IPS-11a (cell line): Measurements from ENCODE around the gene C12orf76.
"Not testable (repeated sequence)": the region's sequence is repeated elsewhere in the genome, so short reads cannot be mapped to it uniquely, and the experiment has no call there.

Experiments
- H3K4me3 ChIP-seq: one replicate; pipeline ENCODE4 v1.5.1; 2013; ENCODE audit warnings: low read depth, low read length, control low read depth

Gene C12orf76, protein sequence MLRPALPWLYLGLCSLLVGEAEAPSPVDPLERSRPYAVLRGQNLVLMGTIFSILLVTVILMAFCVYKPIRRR

DNA sequence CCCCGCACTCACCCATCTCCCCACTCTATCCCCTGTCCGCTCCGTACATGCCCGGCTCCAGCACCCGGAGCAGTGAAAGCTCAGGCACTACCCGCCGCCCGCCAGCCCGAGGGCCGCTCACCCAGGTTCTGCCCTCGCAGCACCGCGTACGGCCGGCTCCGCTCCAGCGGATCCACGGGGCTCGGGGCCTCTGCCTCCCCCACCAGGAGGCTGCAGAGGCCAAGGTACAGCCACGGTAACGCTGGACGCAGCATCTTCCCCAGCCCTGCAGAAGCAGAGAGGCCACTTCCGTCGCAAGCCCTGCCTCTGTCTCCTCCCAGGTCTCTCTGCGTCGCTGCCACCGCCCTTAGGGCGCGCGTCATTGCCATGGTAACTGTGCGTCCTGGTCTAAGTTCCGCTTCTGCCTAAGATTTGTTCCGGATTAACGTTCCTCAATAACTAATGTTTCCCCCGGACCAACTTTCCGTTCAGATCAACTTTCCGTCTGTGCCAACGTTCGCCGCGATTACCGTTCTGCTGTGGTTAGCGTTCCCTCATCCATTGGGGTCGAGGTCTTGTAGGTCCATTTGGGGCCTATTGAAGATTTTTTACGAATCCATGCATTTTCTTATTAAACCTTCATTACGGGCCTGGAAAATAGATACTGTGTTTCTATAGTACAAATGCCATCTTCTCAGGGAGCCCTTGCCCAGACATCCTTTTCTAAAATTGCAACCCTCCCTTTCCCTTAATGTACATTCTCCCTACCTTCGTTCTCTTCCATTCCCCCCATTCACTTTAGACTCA lies at the start of gene C12orf76:
TSS of gene C12orf76 (minus strand) at position 281 of the 786 bp plus-strand sequence. CDS start at position 254, 27 bp downstream.
- H3K4me3 ChIP-seq: peak within 1 kb of the TSS; percentile 86

DNA sequence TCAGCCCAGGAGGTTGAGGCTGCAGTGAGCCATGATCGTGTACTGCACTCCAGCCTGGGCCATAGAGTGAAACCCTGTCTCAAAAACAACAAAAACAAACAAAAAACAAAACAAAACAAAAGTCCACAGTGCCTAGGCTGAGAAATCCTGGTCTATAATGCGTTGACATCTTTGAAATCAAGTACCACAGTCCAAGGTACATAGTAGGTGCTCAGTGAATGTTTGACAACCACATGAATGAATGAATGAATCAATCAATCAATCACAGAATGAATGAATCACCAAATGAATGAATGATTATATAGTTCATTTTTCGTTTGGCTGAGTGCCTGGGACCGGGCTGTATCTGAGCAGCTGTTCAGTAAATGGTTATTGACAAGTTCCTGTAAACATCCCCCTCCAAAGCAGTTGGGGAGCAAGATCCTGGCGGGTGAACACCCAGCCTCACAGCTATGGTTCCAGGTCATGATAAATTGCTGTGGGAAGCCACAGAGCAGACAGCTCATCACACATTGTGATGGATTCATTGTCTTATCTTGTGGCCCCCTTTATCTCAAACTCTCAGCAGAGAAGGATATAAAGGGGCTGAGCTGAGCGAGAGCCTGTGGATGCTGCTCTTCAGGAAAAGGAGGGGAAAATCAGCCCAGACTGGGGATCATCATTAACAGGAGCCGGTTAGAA lies 45.4 kb upstream of the C12orf76 start:
- no peak overlapping the region for H3K4me3 ChIP-seq

DNA sequence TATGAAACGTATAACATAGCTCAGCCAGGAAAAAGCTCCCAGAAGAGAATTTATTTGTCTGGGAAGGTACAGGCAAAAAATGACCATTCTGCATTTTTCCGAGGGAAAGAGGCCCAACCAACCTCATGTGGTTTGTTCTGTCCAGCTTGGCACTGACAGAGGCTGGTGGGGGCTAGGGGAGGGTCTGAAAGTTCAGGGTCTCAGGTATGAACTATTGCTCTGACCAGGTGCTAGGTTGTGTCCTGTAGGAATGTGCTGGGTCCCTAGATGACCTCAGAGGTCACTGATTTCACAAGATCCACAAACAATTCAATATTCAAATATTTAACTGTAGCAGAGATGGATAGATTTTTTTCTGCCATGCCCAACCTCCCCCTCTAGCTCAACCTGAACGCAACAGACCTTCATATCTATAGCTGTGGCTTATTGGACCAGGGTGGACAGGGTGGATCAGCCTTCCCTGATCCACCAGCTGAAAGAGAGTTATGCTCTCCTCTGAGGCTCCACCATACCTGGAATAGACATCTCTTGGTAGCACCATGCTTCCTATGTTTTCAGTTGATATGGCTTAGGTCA lies 42.9 kb upstream of the C12orf76 start:
- H3K4me3 ChIP-seq: no peak overlapping the region

DNA sequence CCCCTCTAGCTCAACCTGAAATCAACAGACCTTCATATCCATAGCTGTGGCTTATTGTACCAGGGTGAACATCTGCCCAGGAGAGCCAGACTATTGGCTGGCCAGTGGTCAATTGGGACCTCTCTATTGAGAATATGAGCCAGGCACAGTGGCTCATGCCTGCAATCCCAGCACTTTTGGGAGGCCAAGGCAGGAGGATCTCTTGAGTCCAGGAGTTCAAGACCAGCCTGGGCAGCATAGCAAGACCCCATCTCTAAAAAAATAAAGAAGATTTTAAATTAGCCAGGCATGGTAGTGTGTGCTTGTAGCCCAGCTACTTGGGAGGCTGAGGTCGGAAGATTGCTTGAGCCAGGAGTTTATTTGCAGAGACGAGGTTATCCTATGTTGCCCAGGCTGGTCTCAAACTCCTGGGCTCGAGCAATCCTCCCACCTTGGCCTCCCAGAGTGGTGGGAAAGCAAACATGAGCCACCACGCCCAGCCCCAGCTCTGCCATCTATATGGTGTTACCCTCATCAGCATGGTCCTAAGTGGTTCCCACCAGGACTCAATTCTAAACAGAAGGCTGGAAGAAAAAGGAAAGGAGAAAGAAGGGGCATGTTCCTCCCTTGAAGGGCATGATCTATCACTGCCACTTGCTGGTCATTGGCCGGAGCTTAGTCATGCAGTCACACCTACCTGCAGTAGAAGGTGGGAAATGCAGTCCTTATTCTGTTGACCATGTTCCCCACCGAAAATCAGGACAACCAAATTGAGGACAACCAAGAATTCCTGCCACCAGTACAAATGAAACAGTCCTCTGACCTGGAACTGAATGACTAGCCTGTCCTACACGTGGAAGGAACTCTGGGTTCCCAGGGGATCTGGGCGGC lies 42.2 kb upstream of the C12orf76 start:
- no peak overlapping the region for H3K4me3 ChIP-seq

DNA sequence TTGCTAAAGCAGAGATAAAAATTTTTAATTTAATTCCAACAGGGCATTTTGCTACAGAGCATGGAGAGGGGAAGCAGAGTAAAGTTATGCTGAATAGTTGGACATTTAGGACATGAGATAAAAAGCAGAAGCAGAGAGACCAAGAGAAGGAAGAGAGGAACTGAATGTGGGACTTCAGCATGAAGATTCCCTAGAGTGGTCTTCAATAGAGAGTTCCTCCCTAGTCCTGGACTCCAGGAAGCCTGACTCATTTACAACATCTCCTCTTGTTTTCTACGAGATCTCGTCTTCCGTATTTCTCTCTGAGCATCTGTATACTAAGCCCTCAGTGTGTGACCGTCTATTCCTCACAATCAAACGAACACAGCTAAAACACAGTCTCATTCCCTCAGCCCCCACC lies 40.6 kb upstream of the C12orf76 start:
- no peak overlapping the region for H3K4me3 ChIP-seq

DNA sequence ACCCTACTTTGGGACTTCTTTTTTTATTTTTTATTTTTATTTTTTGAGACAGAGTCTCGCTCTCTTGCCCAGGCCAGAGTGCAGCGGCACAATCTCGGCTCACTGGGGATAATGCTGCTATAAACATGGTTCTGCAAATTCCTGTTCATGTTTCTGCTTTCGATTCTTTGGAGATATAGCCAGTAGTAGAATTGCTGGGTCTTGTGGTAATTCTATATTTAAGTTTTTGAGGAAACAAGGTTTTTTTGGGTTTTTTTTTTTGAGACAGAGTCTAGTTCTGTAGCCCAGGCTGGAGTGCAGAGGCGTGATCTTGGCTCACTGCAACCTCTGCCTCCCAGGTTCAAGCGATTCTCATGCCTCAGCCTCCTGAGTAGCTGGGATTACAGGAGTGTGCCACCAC lies 39.9 kb upstream of the C12orf76 start:
- not testable (repeated sequence) for H3K4me3 ChIP-seq

DNA sequence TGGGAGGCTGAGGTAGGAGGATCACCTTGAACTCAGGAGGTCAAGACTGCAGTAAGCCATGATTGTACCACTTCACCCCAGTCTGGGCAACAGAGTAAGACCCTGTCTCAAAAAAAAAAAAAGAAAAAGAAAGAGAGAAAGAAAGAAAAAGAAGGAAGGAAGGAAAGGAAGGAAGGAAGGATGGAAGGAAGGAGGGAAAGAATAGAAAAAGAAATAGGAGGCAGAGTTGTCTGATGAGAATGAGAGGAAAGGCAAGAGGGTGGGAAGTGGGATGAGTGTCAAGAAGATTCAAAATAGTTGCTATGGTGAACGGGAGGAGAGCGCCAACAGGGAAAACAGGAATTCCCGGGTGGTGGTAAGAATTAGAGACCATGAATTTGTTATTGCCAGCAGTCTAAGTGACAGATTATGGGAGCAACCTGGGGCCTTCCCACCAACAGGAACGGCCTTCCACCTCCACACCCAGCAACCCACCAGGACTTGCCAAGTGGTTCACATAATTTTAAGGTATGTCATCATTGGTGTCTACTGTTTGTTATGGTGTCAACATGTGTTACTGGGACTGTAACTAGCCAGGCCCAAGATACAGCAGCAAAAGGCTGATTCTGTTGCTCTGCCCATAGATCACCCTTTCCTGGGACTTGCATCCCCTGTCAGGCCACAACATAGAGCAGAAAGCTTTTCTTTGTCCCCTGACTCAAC lies 36.1 kb upstream of the C12orf76 start:
- no peak overlapping the region for H3K4me3 ChIP-seq

DNA sequence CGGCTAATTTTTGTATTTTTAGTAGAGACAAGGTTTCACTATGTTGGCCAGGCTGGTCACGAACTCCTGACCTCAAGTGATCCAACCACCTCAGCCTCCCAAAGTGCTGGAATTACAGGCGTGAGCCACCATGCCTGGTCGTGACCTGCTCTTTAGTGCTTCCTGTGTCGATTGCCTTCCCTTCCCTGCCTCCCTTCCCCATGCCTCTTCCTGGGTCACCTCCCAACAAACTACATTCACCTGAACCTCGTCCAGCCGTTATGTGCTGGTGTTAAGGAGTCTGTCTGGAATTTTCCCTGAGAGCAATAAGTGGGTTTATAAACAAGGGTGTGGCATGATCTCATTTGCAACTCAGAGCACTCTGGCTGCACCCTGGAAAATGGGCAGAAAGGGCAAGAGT lies 32.1 kb upstream of the C12orf76 start:
- H3K4me3 ChIP-seq: no peak overlapping the region

DNA sequence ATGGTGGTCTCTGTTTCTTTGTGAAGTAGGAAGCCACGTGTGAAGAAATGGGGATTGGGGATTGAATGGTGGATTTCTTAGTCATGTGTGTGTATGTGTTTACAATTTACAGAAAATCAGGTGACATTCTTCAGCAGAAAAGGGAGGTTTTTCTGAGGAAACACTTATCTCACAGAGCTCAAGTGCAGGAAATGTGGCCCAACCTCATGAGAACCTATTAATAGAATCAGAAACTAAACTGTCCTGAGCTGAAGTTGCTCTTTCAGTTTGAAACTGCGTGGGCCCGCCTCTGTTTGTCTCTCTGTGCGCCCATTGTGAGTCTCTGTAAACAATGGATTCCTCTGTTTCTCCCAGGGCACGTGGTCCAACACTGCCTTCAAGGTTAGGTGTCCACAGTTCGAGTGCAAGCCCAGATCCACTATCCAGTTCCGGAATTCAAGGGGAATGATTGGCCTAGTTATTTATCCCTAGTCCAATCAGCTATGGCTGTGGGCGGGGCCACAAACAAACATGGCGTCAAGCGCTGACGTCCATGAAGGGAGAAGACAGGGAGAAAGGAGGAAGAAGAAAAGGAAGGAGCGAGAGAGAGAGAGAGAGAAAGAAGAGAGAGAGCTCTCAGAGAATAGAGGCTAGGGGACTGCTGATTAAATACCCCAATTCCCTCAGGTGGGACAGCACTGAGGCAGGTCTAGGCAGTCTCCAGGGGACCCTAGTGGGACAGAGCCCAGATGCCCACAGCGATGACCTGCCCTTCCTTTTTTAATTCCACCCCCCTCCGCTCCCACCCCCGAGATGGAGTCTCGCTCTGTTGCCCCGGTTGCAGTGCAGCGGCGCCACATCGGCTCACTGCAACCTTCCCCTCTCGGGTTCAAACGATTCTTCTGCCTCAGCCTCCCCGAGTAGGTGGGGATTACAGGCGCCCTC lies 31.4 kb upstream of the C12orf76 start:
- no peak overlapping the region for H3K4me3 ChIP-seq

DNA sequence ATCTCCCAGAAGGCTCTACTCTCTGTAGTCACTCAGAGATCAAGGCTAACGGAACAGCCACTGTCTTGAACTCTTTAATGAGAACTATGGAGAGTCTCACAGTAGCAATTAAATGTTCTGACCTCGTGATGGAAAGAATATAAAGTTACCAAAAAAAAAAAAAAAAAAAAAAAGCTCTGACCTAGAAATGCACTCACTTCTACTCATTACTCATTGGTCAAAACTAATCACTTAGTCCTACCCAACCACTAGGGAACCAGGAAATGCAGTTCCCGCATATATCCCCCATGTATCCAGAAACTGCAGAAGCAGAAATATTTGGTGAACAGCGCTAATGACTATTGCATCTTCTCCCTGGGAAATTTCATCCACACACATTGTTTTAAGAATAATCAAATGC lies 29.5 kb upstream of the C12orf76 start:
- H3K4me3 ChIP-seq: no peak overlapping the region

DNA sequence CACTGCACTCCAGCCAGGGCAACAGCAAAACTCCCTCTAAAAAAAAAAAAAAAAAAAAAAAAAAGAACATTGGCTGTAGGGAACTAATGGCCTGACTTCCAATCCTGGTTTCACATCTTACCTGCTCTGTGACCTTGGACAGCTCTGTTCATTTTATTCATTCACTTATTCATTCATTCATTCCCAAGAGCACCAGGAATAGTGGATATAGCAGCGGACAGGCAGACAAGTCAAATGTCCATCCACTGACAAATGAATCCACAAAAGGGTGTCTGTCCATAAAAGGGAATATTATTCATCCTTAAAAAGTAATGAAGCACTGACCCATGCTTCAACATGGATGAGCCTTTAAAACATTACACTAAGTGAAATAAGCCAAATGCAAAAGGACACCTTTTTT lies 27.6 kb upstream of the C12orf76 start:
- H3K4me3 ChIP-seq: no peak overlapping the region

DNA sequence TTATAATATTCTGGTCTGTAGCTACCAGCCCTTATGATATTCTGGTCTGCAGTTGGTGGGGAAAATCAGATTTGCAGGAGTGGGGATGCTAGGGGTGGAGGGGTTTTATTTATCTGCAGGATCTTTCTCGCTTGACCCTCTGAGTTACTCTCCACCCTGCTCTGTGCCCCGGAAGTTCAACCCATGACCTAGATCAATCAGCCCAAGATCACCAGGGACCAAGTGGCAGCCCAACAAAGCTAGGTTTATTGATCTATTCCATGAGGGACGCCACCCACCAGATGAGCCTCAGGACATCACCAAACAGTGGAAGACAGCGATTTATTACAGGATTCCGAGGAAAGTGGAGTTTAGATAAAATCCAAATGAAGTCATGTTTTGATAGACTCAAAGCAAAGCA lies 25.8 kb upstream of the C12orf76 start:
- H3K4me3 ChIP-seq: no peak overlapping the region

DNA sequence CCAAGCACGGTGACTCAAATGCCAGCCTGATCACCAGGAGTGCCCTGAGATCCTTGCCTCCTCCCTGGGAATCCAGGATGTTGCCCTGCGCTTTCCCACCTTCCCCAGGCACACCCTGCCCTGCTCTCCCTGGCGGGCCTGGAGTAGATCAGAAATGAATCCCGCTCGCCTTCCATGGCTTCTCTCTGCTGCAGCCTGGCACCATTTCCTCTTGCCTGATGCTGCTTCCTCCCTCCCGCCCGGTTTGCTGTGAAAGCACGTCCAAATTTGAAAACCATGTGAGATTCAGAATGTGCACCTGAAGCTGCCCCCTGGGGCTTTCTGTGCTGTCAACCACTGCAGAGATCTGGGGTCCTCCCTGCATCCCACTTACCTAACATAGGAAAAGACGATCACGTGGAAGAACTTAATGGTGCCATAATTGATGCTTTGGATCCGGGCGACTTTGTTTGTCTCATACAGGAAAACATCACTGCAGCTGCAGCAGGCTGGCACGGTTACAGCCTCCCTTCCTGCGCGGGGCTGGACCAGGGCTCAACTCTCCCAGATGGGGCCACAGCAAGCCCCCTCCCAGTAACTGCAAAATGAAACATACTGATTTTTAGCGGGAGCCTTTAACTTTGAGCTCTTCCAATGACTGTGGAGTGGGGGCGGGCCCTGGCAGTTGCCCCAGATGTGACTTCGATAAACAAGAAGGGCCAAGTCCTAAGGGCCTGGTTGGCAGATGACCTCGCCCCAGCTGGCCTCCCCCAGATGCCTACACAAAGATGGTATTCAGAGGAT lies 24.9 kb upstream of the C12orf76 start:
- no peak overlapping the region for H3K4me3 ChIP-seq

DNA sequence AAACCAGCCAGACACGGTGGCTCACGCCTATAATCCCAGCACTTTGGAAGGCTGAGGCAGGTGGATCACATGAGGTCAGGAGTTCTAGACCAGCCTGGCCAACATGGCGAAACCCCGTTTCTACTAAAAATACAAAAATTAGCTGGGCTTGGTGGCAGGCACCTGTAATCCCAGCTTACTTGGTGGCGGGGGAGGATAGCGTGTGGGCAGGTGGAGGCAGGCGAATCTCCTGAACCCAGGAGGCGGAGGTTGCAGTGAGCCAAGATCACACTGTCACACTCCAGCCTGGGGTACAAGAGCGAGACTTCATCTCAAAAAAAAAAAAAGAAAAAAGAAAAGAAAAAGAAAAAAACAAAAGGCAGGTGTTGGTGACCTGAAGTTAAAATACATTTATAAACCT lies 24.3 kb upstream of the C12orf76 start:
- H3K4me3 ChIP-seq: not testable (repeated sequence)

DNA sequence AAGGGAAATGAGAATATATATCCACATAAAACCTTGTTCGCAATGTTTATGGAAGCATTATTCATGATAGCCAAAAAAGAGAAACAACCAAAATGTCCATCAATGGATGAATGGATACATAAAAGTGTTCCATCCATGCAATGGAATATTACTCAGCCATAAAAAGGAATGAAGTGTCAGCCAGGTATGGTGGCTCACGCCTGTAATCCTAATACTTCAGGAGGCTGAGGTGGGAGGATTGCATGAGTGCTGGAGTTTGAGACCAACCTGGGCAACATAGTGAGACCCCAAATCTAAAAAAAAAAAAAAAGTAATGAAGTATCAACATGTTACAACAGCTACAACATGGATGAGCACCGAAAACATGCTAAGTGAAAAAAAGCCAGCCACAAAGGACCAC lies 23.6 kb upstream of the C12orf76 start:
- no peak overlapping the region for H3K4me3 ChIP-seq

DNA sequence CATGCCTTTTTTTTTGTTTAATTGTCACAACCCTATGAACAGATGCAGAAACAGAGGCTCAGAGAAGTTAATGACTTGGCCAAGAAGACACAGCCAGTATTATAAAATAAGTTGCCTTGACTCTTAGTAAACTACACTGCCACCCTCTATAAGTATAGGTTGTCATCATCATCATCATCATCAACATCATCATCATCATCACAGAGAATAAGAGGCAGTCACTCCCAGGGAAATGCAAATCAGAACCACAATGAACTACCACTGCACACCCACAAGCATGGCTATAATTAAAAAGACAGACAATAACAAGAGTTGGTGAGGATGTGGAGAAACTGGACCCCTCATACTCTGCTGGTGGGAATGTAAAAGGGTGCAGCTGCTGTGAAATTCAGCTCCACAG lies 23.2 kb upstream of the C12orf76 start:
- no peak overlapping the region for H3K4me3 ChIP-seq

DNA sequence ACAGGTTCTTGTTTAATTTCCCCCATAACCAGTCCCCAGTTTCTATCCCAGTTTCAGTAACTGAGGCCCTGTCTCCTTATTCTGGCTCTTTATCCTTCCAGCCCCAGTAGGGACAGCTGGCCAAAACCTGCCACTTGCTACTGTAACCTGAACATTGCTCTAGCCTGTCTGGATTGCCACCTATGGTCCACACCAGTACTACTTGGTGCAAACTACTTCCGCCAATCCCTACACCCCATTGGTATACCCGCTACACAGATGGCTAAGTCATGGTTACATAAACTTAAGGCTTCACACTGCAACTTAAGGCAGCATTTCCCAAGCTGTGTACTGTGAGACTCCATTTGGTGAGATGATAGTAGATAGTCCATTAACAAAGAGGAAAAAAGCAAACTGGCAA lies 20.3 kb upstream of the C12orf76 start:
- no peak overlapping the region for H3K4me3 ChIP-seq

DNA sequence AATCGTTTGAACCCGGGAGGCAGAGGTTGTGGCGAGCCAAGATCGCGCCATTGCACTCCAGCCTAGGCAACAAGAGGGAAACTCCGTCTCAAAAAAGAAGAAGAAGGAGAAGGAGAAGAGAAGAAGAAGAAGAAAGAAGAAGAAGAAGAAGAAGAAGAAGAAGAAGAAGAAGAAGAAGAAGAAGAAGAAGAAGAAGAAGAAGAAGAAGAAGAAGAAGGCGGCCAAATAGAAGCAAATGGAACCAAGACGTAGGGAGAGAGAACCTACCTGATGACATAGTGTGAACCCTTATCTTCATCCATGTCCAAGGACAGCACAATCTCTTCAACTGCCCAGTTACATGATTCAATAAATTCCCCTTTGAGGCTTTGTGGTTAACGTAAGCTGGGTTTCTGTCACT lies 19.8 kb upstream of the C12orf76 start:
- H3K4me3 ChIP-seq: not testable (repeated sequence)

DNA sequence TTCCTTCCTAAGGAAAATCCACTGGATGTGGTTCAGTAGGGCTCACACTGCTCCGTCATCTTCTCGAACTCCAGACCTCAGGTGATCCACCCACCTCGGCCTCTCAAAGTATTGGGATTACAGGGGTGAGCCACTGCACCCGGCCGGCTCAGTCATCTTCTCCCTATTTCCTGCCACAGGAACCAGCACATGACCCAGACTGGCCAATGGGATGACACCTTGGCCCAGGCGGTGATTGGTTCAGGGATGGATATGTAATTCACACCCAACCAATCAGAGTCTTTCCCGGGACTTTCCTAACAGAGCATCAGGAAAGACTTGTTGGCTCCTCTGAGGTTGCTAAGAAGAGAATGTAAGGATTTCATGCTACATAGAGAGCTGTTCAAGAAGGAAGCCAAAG lies 19.2 kb upstream of the C12orf76 start:
- H3K4me3 ChIP-seq: no peak overlapping the region
